ENCODE data around the gene RSPH6A. TPM values are rescaled to one million over a fixed set of nuclear protein-coding genes. Genes with fewer than 3 reads are reported as not detected.

RSPH6A gene
- total and polyA plus RNA-seq, 2 of the 4 experiments (the other 2 are of a cell fraction), result under 0.01 to 0.09 TPM

GRCh38 chr19:45789035-45789786, 25.9 kb downstream of the RSPH6A start:
- Histone ChIP-seq H3K4me1 (ENCODE audit: control insufficient read depth, insufficient read depth, low read length) (peaks cover 9% of the 10 kb centered on the region), H2BK120ac (ENCODE audit: low read depth, low read length) (no peak overlapping the region), H3K9me1 (ENCODE audit: insufficient read depth, low read length) (peaks cover 10% of the 10 kb centered on the region), H3K4ac (ENCODE audit: low read depth, low read length) (no peak overlapping the region), H2BK15ac (ENCODE audit: low read depth, low read length) (no peak overlapping the region), H3K27ac (ENCODE audit: insufficient read depth, low read length) (no peak overlapping the region), H3K79me1 (ENCODE audit: low read depth in 1 of 2, low read length in 2 of 2) (peaks cover 24 to 70% of the 10 kb centered on the region in 2 experiments), H3K4me2 (ENCODE audit: low read depth, low read length) (no peak overlapping the region), H2BK5ac (ENCODE audit: low read depth, low read length, poor library complexity, severe bottlenecking) (no peak overlapping the region), H4K8ac (ENCODE audit: low read depth in 2 of 2, low read length in 2 of 2) (no peak overlapping the region), H3K9me3 (ENCODE audit: control insufficient read depth, insufficient read depth, low read length) (no peaks in the 10 kb centered on the region), H3K9ac (ENCODE audit: low read depth, low read length) (no peak overlapping the region), H3K27me3 (ENCODE audit: control insufficient read depth, insufficient read depth, low read length) (no peaks in the 10 kb centered on the region), H3K18ac (ENCODE audit: low read depth, low read length) (no peak overlapping the region), H3K14ac (replicated peaks; ENCODE audit: low read depth, low read length) (no peak overlapping the region), H3K56ac (ENCODE audit: extremely low read depth, insufficient read depth, low read length) (no peak overlapping the region), H4K91ac (ENCODE audit: insufficient read depth, low read depth, low read length) (no peak overlapping the region), H3K23ac (ENCODE audit: low read depth, low read length) (no peak overlapping the region), H3K36me3 (ENCODE audit: control insufficient read depth, insufficient read depth, low read length) (peaks cover 50% of the 10 kb centered on the region), H4K20me1 (ENCODE audit: insufficient read depth, low read length) (peaks cover 4% of the 10 kb centered on the region; the same call in 1 of the 2 replicates), H2BK20ac (ENCODE audit: low read depth, low read length) (no peak overlapping the region), H2AFZ (replicated peaks; ENCODE audit: low read length, poor library complexity) (no peak overlapping the region), H2AK5ac (ENCODE audit: low read depth, low read length) (no peak overlapping the region), H4K5ac (ENCODE audit: low read depth, low read length) (no peak overlapping the region), H2AK9ac (replicated peaks; ENCODE audit: low read depth, low read length, poor library complexity) (no peak overlapping the region), H3K4me3 (ENCODE audit: insufficient read depth, low read depth, low read length) (no peak overlapping the region)
- intact Hi-C loops (cut with micrococcal nuclease) (no loop called here), dilution Hi-C loops (cut with HindIII; ENCODE audit: low sequenced_read_pairs, unreplicated experiment) (no loop called here), in situ Hi-C loops (cut with MboI; ENCODE audit: low sequenced_read_pairs) (no loop called here)
- 100% methylated on average over 1 of the region's 15 CpGs; no CpG with 5 or more reads in 1 of the 2 experiments for WGBS, 2 experiments (ENCODE audit: extremely low coverage in 2 of 2, insufficient read length in 1 of 2)
- BruUV-seq (replicated peaks), result no TSS peak
- no peak for ATAC-seq (ENCODE audit: low read depth)
- no peak for TF ChIP-seq POLR2A (IDR thresholded peaks at IDR 0.05; ENCODE audit: low read depth, low read length)
- TF ChIP-seq RFX5 (IDR thresholded peaks at IDR 0.05; ENCODE audit: low read depth, low read length), result no peak
- TF ChIP-seq BHLHE40 (IDR thresholded peaks at IDR 0.05; ENCODE audit: low read depth, low read length), result no peak
- TF ChIP-seq CEBPB (IDR thresholded peaks at IDR 0.05; ENCODE audit: low read depth, low read length), result no peak
- no peak for TF ChIP-seq RCOR1 (IDR thresholded peaks at IDR 0.05; ENCODE audit: insufficient replicate concordance, low read length)
- no peak for TF ChIP-seq NFE2L2 (IDR thresholded peaks at IDR 0.05; ENCODE audit: low read depth, low read length)
- no peak for TF ChIP-seq MAFK (IDR thresholded peaks at IDR 0.05; ENCODE audit: low read depth, low read length)
- no peak for TF ChIP-seq CTCF (conservative IDR thresholded peaks at IDR 0.05; ENCODE audit: low read depth, low read length)
- POLR2A ChIA-PET (ENCODE audit: unreplicated experiment), result no interaction called here
- CTCF ChIA-PET, result interaction anchor here (1.1 kb wide), 1 partner anchor 11 kb away, joined by 6 read pairs; no protein-coding TSS in a partner anchor
- DNase-seq, result no peak

Measured in IMR-90 (cell line).